ENCODE data around the gene FANCC.

- TF ChIP-seq POLR2A (IDR thresholded peaks at IDR 0.05) (no peak), POLR2AphosphoS5 (IDR thresholded peaks at IDR 0.05) (no peak)
These were observed 223.9 kb downstream of the FANCC start for GRCh38 chr9:95093586-95093985.
